Stimulated activated CD4-positive, alpha-beta T cell treated with anti-CD3 and anti-CD28 coated beads, Interleukin-2, amount 100 ng/mL, for 24 hours (primary cell): Measurements from ENCODE around the gene PAK1.
"Not testable (repeated sequence)": the region's sequence is repeated elsewhere in the genome, so short reads cannot be mapped to it uniquely, and the experiment has no call there.

Source experiments
- DNase-seq, 2 donors: peaks; one replicate each; pipeline ENCODE4 v3.0.0-alpha.2; 2020

PAK1 gene

DNA sequence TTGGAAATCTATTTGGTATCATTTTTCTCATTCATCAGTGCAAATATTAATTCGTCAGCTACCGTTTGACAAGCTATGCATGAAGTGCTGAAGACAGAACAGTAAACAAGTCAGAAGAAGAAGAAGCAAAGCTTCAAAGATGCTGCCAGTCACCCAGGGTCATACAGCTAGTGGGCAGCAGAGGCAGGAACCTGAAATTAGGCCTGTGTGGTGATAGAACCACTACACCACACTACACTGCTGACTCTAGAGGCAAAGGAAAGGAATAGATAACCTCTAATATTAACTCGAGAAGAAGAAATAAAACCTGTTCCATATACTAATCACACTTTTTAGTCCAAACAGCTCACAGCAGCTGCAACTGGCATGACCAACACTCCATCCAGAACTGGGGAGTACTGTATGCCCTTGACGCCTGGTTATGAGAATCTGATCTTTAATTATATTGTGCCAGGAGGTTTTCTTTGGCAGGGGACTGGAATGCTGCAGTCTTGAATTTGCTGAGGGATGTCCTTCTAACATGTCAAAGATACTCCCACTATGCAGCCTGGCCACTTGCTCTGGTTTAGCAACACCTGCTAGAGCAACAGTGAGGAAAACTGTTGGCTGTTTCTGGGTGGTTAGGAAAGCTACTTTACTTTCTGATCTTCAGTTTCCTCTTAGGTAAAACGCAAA, 73.0 kb downstream of the PAK1 start:
- DNase-seq = no peak

DNA sequence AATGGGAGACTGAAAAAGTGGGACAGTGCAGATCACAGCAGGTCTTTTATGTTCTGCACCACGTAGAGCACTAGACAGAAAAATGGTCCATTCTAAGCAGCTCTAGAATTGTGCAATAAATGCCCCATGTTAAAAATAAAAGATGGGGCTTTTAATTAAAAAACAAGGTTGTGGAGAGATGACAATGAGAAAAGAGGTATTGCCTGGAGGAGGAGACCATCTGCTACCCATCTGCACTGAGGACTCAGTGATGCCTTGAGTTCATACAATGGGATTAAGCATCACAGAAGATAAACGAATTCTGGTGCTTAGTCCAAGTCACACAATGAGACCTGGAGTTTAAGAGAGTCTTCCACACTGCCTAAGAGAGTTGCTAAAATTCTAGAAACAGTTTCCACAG, 73.6 kb downstream of the PAK1 start:
- DNase-seq = no peak

DNA sequence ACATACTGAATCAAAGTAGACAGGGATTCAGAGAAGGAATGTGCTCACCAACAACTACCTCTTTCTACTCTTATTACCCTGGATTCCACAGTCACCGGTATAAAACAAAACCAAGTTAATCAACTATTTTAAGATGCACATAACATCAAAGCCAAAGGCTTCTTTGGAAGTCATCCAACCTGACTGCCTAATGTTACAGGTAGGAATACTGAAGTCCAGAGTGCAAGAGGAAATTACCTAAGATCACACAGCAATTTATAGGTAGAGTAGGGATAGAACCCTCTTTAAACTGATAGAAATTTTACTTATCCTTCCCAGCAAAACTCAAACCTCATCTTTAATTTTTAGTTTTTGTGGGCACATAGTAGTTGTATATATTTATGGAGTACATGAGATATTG, 76.3 kb downstream of the PAK1 start:
- DNase-seq = no peak

DNA sequence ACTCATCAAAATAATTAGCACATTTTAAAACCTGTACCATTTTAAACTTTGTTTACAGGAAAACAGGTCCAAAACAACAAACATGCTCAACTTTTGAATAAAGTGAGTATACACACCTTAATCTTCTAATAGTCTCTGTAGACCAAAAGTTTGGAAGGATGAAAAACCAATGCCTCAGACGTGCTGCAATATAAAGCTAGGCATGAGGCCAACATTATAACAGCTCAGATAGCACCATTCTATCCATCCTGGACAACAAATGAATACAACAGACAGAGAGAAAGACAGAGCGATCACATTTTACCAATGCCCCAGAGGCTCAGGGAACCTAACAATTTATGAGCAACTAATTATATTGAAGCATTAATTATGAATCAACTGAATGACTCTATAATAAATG, 77.0 kb downstream of the PAK1 start:
- no peak for DNase-seq

DNA sequence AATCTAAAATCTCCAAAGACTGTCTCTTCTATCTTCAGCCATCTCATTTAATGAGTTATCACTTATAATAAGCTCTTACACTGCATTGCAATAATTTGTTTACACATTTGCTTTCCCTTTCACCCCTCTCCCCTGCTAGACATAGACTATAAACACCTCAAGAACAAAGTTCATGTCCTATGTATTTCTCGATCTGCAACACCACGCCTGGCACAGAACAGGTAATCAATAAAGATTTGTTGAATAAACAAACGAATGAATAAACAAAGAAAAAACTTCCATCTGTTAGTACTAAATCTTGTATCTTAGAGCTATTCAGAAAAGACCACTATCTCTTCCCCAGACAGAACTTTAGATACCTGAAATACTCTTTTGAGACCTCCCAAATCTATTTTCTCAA, 77.6 kb downstream of the PAK1 start:
- no peak for DNase-seq

DNA sequence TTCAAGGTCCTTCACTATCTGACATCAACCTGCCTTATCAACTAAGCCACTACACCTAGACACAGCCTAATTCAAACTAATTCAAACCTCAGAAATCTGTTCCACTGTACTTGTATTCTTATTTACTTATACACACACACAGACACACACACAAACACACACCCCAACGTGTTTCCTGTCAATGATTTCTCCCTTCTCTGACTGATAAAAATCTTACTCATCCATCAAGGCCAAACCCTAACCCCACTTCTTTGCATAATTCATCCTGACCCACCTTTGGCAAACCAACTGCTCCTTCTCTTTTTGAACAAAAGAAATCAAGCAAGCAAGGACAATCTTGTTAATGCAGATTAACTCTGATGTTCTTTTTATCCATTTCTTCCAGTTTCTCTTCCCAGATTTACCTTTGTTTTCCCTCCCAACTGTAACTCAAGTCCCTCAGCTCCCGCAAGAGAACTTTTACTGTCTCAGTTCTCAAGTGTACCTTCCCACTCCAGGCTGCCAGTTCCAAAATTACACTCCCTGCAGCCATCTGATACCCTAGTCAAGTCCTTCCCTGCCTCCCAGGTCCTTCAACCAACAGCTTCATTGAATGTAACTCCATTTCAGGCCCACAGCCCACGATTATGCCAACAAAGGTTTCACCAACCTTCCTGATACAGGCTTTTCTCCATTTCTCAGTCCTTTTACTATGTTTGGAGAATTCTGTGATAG, 78.3 kb downstream of the PAK1 start:
- no peak for DNase-seq

DNA sequence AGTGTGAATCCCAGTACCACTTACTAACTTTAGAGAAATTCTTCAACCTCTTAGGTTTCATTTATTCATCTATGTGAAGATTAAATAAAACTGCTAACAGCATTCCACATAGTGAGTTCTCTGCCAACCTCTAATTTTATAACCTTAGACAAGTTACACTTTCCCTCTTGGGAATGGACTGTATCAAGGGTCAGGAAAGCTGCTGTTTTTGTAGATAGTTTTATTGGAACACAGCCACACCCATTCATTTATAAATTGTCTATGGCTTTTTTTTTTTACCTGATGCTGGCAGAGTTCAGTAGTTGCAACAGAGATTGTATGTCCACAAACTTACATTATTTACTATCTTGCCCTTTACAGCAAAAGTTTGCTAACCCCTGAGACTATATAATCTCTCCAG, 81.1 kb downstream of the PAK1 start:
- DNase-seq = no peak

DNA sequence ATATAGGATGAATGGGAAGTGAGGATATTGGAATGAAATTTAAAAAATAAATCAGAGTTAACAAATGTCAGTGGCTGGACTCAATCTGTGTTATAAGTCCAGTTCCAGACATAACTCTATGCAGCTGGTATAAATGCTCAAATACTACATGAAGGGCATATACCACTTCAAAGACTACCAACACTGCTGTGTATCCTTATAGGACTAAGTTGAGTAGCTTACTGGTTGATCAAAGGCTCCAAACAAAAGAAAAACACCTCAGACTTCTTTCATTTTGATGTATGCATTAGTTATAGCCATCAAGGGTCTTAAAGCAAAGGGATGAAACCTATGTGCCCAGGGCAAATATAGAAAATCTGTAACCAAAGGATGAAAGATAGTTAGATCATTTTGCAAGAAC, 86.2 kb downstream of the PAK1 start:
- DNase-seq = no peak

DNA sequence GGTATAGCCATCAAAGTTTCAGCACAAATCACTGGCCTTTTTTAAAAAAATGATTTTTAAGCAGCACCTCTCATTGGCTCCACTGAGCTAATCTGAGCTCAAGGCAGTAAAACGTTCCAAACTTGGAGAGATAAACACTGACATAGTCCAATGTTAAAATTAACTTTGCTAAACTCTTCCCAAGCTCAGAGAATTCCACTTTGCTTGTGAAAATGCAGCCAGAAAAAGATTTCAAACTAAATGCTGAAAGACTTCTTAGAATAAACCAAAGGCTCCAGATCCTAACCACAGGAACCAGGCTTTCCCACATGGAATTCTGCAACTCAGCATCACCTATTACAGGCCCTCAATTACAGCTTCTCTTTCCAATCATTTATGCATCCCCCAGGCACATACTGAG, 87.7 kb downstream of the PAK1 start:
- no peak for DNase-seq

DNA sequence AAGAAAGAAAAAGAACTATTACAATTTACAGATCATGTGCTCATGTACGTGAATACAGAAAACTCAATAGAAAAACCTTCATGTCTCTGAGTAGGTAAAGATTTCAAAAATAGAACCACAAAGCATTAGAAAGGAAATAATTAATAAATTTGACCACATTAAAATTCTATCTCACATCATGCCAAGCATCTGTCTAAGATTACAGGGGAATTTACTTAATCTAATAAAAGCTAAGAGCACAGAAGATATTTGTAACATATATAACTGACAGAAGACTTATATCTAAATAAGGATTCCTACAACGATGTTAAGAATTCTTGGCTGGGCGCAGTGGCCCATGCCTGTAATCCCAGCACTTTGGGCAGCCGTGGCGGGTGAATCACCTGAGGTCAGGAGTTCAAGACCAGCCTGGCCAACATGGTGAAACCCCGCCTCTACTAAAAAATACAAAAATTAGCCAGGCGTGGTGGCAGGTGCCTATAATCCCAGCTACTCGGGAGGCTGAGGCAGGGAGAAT, 88.6 kb downstream of the PAK1 start:
- DNase-seq = not testable (repeated sequence)

DNA sequence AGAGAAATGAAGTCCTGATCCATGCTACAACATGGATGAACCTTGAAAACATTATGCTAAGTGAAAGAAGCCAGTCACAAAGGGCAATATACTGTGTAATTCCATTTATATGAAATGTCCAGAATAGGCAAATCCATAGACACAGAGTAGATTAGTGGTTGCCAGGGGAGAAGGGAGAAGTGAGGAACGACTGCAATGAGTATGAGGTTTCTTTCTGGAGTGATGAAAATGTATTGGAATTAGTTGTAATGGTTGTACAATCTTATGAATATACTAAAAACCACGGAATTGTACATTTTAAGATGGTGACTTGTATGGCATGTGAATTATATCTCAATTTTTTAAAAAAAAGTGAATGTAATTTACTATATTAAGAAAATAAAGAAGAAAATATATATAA, 89.3 kb downstream of the PAK1 start:
- no peak for DNase-seq

DNA sequence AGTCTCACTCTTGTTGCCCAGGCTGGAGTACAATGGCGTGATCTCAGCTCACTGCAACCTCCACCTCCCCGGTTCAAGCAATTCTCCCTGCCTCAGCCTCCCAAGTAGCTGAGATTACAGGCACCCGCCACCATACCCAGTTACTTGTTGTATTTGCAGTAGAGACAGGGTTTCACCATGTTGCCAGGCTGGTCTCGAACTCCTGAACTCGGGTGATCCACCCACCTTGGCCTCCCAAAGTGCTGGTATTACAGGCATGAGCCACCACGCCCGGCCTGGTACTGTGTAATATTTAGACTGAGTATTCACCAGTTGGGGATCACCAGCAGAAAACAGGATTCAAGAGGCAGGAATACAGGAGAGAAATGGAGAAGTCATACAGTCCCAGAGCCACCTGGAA, 90.5 kb downstream of the PAK1 start:
- not testable (repeated sequence) for DNase-seq

DNA sequence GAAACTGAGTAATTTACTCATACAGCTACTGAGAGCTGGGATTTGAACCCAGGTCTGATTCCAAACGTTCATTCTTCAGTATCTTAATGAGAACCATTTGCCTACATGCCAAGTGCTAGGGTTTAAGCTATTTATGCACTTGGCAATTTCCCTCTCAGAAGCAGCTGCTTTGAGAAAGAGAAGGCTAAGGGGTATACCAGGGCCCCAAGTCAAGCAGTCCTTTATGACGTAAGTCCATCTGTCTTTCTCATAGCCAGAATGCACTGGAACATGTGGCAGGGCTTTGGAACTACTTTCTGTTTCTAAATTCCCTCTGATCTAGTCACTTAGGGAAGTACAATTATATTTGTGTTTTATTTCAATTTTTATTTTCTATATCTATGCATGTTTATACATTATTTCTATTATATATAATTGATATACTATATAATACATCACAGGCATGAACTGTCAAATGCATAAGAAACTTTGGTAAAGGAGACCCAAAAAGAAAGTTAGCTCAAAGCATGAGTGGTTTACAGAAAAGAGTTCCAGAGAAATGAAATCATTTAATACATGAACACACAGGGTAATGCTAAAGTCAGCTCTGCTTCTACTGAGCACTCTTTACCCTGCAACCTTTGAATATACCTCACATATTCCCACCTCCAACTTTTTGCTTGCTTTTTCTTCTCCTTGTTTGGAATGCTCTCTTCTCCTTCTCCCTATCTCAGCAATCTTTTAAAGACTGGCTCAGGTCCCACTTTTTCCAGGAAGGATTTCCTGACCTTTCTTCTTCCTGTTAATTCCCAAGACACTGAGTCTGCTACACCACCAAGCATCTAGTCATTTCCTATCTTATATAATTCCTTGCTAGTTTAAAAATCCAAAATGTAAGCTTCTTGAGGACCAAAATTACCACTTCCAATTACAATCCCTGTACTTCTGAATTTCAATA, 91.9 kb downstream of the PAK1 start:
- DNase-seq = no peak

DNA sequence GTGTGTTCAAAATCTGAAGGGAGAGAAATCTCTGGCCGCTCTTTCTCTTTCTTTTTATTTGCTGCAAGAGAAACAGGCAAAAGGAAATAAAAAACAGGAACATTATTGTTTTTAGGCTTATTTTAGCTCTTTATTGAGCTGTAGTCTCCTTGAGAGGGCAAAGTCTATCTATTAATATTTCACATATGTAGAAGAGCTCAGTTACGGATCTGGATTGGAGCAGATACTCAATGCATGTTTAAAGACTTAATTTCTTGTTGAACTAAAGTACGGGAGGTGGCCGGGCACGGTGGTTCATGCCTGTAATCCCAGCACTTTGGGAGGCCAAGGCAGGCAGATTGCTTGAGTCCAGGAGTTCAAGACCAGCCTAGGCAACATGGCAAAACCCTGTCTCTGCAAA, 94.0 kb downstream of the PAK1 start:
- DNase-seq = no peak

DNA sequence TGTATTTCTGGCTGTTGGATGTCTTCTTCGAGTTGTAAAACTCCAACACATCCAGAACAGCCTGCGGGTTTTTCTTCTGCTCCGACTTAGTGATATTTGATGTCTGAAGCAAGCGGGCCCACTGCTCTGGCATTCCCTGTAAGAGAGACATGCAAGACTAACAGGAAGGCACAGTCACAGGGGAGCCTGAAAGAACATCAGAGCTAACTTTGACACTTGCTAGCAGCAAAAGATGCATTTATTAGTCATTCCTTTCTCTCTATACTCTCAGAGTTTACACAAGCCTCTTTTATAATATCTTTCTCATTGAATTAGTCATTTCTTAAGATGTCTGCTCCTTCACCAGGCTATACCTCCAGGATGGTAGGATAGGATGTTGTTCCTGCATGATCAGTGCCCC, 94.6 kb downstream of the PAK1 start:
- no peak for DNase-seq

DNA sequence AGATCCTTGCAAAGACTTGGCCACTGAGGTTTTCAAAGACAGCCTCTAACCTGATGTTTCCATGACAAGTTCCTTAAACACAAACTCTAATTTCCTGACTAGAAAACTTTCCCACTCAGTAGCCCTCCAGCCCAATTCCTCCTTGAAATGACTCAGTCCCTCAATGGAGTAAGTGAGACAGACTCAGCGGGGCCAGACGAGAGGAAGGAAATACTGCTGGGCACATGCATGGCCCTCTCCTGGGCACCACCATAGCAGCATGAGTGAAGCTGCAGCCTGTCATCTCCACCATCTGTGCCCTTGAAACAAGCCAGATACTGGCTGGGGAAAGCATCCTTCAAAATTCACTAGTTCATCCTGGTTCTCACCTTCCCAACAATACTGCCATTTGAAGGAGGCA, 96.2 kb downstream of the PAK1 start:
- DNase-seq = no peak

DNA sequence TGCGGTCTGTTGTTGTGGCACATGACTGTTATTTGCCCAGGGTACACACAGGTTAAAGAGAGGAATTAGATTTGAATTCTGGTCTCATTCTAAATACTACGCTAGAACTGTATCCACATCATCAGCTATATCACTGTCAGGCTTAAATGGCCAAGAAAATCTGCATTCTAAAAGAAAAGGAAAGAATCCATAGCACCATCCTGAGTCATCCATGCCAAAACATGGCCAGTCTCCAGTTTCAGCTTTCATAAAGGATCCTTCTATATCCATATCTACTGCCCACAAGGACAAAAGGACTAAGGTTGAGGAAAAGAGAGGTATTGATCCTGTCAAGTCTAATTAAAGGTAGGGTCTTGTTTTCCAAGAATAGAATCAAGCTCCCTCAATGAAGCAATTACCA, 98.8 kb downstream of the PAK1 start:
- DNase-seq = no peak

DNA sequence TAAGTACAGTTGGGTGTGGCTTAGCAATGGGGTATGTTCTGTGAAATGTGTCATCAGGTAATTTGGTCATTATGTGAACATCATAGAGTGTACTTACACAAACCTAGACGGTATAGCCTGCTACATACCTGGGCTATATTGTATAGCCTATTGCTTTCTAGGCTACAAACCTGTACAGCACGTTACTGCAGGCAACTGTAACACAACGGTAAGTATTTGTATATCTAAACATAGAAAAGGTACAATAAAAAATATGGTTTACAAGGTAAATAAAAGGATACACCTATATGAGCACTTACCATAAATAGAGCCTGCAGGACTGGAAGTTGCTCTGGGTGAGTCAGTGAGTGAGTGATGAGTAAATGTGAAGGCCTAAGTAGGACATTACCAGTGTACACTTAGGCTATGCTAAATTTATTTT, 99.3 kb downstream of the PAK1 start:
- DNase-seq = no peak

DNA sequence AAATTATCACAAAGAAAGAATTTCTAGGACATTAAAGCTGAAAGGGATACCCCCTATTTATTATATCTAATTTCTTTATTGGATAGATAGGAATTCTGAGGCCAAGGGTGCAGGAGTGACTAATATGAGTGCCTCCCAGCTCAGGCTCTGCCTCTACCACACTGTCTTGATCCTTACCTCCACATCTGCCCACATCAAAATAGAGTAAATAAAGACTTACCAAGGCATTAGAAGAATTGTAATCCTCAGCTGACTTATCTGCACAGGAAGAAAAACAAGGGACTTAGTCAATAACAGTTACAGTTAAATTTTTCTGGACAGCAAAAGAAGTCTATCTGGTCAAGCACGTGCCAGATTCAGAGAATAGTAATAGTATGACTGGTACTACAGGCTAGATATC, 99.8 kb downstream of the PAK1 start:
- DNase-seq = no peak

DNA sequence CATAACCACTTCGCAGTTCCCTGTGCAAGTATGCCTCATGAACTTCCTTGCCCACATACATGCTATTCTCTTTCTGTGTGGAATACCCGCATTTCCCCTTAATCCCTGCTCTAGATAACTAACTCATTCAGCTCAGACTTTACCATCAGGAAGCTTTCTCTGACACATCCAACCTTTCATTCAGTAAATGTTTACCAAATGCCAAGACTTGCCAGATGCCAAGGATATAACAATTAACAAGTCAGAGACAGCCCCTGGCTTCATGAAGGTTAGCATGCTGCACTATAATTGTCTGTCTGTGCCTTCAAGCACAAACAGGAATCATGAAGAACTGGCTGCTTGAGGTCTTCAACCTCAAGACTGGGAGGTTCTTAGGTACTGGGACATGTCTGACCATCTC, 101.2 kb downstream of the PAK1 start:
- no peak for DNase-seq

DNA sequence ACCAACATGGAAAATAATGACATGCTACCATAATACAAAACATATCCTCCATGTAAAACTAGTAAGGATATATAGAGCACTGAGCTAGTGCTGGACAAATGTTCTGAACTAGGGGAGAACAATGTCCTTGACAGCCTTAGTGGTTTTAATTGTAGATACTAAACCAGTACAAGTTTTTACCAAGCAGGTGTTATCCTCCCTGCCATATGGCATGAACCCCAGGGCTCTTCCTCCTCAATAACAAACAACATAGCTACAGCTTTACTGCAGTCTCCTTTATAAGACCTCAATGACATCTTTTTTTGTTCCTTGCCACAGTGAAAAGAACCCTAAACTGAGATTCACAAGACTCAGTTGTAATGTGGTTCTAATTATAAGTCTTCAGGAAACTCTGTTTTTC, 102.2 kb downstream of the PAK1 start:
- DNase-seq = no peak

DNA sequence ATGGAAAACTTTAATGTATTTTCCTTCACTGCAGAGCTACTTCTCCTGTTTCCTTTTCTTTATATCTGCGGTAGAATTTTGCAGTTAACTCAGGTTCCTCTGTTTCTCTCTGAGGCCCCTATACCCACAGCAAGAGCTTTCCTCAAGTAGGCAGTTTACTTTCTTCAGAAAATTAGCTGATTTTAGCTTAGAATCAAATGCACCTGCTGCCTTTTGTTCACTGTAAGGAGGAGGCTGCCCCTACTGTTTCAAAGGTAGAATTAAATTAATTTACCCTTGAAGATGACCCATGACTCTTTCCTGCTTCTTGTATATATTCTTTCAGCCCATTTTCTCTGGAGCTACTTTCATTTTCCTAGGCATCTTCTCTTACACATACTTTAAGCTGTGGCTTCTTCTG, 103.7 kb downstream of the PAK1 start:
- DNase-seq = no peak

DNA sequence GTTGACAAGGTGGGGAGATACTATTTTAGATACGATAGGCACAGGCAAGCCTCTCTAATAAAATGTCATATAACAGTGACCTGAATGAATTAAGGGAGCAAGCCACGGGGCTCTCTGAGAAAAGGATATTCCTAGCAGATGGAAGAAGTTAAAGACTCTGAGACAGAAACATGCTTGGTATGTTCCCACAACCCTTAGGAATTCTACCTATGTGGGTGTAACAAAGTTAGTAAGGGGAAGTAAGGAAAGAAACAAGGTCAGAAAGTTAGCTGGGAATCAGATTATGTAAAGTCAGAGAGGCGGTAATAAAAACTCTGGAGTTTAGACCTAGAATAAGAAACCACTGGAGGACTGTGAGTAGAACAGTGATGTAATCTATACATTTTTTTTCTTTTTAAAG, 112.7 kb downstream of the PAK1 start:
- DNase-seq = no peak

DNA sequence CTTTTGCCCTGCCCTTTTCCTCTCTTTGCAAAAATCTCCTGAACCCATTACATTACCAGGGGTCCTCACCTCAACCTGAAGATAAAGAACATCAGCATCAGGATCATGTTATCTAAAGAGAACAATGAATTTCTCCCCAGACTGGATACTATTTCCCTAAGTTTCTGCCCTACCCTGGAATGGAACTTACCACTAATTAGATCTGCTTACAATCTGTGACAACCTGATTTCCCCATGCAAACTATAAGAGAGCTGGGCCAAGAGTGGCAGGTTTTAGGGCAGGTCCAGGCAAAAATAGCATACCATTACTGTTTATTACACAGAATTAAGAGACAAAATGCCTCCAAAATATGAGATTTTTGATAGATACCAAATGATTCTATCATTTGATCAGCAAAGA, 114.4 kb downstream of the PAK1 start:
- no peak for DNase-seq
